A204.1 (cell line): ENCODE results near the gene IMP4.

ENCODE experiments used
- FAIRE-seq: peaks from 2 replicates; lab custom pipeline; 2012; peaks lifted over from hg19 to GRCh38; lab: Jason Lieb, UNC

IMP4 gene

GRCh38 chr2:130357864-130358263 lies 15.2 kb downstream of the IMP4 start:
- FAIRE-seq, result no peak

DNA sequence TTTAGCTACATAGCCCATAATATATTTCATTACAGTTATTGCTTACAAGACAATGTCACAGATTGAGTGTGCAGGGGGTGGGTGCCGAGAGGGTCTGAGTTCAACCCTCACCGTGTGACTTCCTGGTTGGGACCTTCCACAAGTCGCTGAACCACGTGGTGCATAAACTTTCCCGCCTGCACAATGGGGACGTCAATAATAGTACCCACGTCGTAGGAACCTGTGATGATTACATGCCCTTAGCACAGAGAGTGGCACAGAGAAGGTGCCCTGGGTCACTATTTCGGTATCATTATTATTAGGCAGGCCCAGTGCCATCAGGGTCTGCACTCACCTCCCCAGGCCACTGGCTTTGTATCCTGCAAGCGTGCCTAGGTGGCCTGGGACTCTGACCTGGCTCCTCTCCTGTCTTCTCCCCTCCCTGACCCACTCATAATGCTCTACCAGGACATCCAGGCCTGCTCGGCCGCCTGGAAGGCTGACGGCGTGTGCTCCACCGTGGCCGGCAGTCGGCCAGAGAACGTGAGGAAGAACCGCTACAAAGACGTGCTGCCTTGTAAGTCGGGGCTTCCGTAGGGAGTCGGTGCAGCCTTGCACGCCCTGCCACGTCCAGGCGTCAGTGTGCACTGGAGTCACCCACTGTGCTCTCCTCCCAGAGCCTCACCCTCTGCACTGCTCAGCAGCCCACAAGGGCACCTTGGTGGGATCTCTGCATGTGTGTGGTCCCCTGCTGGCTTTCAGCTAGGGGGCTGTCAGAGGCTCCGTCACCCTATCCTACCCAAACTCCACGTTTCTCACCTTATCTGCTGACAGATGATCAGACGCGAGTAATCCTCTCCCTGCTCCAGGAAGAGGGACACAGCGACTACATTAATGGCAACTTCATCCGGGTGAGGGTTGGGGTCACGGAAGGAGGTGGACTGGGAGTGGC lies 16.0 kb downstream of the IMP4 start:
- FAIRE-seq, result no peak

- no peak for FAIRE-seq
These were observed 16.8 kb downstream of the IMP4 start for GRCh38 chr2:130359466-130359865.

- no peak for FAIRE-seq
These were observed 20.8 kb downstream of the IMP4 start for GRCh38 chr2:130363479-130363878.

- FAIRE-seq, result no peak
These were observed 22.4 kb downstream of the IMP4 start for GRCh38 chr2:130365075-130365474.

DNA sequence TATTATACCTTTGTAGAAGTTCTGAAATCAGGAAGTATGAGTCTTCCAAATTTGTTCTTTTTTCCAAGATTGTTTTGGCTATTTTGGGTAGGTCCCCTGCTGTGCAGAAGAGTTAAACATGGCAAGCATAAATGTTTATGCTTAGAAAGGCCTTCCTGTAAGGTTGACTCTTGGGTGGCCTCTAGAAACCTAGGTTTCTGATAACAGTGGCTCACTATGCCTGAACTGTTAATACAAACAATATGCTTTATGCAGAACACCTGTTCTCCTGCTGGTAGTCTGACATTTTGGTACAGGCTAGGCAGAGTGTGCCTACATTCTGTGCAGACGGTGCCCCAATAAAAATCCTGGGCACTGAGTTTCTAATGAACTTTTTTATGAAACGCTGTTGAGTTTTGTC lies 23.3 kb downstream of the IMP4 start:
- no peak for FAIRE-seq

DNA sequence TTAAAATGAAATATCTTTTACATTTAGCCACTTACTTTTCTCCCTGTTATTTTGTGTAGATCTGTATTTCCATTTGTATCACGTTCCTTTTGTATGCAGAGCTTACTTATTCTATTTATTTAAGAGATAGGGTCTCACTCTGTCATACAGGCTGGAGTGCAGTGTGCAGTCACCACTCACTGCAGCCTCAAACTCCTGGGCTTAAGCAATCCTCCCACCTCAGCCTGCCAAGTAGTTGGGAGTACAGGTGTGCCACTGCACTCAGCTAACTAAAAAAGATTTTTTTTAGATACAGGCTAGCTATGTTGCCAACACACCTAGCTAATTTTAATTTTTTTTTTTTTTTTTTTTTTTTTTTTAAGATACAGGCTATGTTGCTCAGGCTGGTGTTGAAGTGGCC lies 24.0 kb downstream of the IMP4 start:
- FAIRE-seq, result no peak

- FAIRE-seq, result no peak
These were observed 26.1 kb downstream of the IMP4 start for GRCh38 chr2:130368786-130369185.

DNA sequence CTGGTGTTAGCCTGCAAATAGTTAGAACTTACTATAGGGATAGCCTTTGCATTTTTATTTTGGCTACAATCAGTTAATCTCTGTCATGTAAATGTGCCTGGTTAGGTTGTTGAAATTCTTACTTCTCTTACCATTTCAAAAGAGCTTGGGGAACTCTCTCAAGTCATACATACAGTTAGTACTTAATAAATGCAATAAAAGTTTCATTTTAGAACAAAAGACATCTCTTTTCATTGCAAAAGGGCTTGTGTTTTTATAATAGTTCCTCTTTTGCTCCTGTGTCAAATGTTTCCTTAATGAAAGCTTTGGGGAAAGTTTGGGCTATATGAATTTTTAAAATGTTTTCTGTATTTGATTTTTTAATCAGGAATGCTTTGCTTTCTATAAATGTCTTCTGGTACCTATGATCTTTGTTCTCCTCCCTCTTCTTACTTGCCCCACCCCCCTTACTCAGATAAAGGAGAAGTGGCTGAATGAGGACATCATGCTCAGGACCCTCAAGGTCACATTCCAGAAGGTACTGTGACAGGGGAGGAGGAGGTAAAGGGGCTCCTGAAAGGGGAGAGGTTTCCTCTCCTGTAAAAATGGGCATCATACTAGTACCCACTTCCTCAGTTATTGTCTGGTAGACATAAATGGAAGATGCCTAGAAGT lies 26.7 kb downstream of the IMP4 start:
- FAIRE-seq, result no peak

GRCh38 chr2:130369965-130370341 lies 27.3 kb downstream of the IMP4 start:
- FAIRE-seq, result no peak

DNA sequence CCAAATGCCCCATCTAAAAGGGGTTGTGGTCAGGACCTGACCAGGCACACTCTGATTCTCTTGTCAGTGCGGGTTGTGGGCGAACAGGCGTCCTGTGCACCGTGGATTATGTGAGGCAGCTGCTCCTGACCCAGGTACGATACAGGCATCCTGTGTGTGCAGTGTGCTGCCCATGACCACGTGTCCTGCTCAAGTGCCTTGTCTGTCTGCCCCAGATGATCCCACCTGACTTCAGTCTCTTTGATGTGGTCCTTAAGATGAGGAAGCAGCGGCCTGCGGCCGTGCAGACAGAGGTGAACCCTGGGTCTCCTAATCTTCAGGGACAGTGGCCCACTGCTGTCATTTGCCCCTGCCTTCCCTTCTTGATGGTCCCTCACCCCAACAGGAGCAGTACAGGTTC lies 27.8 kb downstream of the IMP4 start:
- no peak for FAIRE-seq

- FAIRE-seq, result no peak
These were observed 29.0 kb downstream of the IMP4 start for GRCh38 chr2:130371723-130372054.

GRCh38 chr2:130372055-130372832 lies 29.5 kb downstream of the IMP4 start:
- no peak for FAIRE-seq

DNA sequence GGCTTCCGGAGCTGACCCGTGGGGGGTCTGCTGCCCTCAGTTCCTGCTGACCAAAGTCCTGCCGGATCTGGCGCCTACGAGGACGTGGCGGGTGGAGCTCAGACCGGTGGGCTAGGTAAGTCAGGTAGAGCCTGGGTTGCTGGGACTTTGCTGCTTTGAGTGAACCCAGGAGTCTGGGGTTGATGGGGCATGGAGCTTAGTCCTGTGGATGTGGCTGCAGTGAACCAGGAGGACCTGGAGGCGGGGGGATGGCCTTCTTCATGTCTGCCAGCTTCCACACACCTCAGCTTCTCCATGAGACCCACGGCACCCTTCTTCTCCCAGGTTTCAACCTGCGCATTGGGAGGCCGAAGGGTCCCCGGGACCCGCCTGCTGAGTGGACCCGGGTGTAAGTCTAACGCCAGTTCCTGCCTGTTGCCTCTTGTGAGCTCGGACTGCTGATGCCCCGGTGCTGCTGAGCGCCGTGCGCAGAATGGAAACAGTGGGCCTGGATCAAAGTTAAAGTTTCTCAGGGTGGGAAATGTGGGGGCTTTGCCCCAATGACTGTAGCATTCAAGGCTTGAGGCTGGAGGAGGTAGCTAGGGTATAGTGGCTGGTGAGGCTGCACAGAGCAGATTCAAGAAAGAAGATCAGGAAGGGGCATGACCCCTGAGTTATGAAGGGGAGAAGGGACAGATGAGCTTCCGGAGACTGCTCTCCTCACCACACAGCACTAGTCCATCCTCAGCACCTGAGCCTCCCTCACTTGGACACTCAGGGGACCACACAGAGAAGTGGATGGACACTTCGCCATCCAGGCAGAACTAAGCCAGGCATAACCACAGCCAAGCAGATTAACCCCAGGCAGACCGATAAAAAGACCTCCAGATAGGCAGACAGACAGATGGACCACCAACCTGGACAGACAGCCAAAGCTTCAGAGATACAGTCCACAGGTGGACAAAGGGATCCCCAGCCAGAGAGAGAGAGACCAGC lies 30.4 kb downstream of the IMP4 start:
- no peak for FAIRE-seq

GRCh38 chr2:130373808-130374365 lies 31.2 kb downstream of the IMP4 start:
- no peak for FAIRE-seq

GRCh38 chr2:130374587-130375290 lies 32.0 kb downstream of the IMP4 start:
- FAIRE-seq, result no peak

DNA sequence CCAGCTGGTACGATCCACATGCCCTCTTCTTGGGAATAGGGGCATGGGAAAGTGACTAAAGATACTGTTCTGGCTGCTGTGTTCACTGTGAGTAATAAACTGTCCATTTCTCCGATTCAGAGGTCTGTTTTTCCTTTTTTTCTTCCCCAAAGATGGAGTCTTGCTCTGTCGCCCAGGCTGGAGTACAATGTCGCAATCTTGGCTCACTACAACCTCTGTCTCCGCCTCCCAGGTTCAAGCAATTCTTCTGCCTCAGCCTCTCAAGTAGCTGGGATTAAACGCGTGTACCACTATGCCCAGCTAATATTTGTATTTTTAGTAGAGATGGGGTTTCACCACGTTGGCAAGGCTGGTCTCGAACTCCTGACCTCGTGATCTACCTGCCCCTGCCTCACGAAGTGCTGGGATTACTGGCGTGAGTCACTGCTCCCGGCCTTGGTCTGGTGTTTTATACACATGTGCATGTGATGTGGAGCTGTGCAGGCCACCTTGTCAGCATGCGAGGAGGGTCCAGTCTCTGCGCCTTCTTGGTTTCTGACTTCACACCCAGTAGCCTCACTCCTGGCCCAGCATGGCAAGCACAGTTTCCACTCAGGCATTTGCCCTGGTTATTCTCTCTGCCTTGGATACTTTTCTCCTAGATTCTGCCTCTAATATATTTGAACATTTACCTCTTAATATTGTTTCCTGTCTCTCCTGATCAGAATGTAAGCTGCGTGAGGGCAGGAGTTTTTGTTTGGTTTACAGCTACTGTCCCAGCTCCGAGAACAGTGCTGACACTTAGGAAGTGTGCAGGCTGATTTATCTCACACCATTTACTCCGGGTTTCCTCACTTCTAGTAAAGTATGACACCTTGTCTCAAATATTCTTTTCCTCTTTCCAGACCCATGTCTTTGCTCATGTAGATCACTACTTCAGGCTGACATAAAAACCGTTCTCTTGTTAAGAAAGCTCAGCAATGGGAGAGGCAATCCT lies 32.9 kb downstream of the IMP4 start:
- no peak for FAIRE-seq

GRCh38 chr2:130376433-130377293 lies 34.0 kb downstream of the IMP4 start:
- no peak for FAIRE-seq

DNA sequence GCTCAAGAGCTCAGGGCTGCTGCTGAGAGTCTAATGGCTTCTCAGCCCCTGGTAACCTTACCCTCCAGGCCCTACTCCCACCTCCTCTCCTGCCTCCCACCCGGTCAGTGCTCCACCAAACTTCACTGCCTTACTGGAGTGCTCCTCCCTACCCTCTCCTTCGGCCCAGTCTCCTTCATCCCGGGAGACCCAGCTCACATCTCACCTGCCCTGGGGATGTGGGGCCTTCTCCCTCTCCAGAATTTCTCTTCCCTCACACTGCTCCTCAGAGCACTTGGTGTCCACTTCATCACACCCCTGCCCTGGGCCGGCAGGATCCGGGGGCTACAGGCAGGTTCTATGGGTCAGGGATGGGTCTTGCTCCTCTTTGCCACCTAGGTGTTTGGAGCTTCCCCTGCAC lies 34.8 kb downstream of the IMP4 start:
- no peak for FAIRE-seq
